HG03558 (cell line): ENCODE measurements around the gene CYB561A3.

Experiments used
- ATAC-seq: cut with Tn5 transposase; IDR thresholded peaks from one replicate; pipeline ENCODE4 v1.9.1; 2021; ENCODE audit warnings: moderate number of reproducible peaks; ENCODE audit not compliant: unreplicated experiment; ENCODE audit errors: extremely low read depth

CYB561A3 gene

GRCh38 chr11:61370349-61371005 lies 8.8 kb upstream of the CYB561A3 start:
- ATAC-seq, result no peak

GRCh38 chr11:61369372-61370348 lies 8.0 kb upstream of the CYB561A3 start:
- no peak for ATAC-seq

- no peak for ATAC-seq
Measured at GRCh38 chr11:61368646-61369045, 7.0 kb upstream of the CYB561A3 start.

GRCh38 chr11:61367406-61367805 lies 5.7 kb upstream of the CYB561A3 start:
- no peak for ATAC-seq

- ATAC-seq, result no peak
Measured at GRCh38 chr11:61364012-61364675, 2.5 kb upstream of the CYB561A3 start.

GRCh38 chr11:61362542-61362875 lies 827 bp upstream of the CYB561A3 start:
- ATAC-seq, result no peak

GRCh38 chr11:61361237-61361740 lies 393 bp downstream of the CYB561A3 start:
- ATAC-seq, result no peak

- no peak for ATAC-seq
Measured at GRCh38 chr11:61359516-61359915, 2.2 kb downstream of the CYB561A3 start.

- ATAC-seq, result no peak
Measured at GRCh38 chr11:61358566-61358965, 3.1 kb downstream of the CYB561A3 start.

GRCh38 chr11:61357894-61358239 lies 3.8 kb downstream of the CYB561A3 start:
- no peak for ATAC-seq

- ATAC-seq, result no peak
Measured at GRCh38 chr11:61357233-61357893, 4.3 kb downstream of the CYB561A3 start.

- no peak for ATAC-seq
Measured at GRCh38 chr11:61356706-61357105, 5.0 kb downstream of the CYB561A3 start.

GRCh38 chr11:61354208-61354607 lies 7.5 kb downstream of the CYB561A3 start:
- no peak for ATAC-seq

- no peak for ATAC-seq
Measured at GRCh38 chr11:61353131-61354067, 8.3 kb downstream of the CYB561A3 start.

GRCh38 chr11:61352038-61352437 lies 9.6 kb downstream of the CYB561A3 start:
- ATAC-seq, result no peak

- ATAC-seq, result no peak
Measured at GRCh38 chr11:61350803-61351202, 10.9 kb downstream of the CYB561A3 start.

GRCh38 chr11:61350336-61350735 lies 11.3 kb downstream of the CYB561A3 start:
- ATAC-seq, result no peak

GRCh38 chr11:61349916-61350315 lies 11.8 kb downstream of the CYB561A3 start:
- ATAC-seq, result no peak

- no peak for ATAC-seq
Measured at GRCh38 chr11:61349189-61349751, 12.4 kb downstream of the CYB561A3 start.
